ENCODE results near the gene PPIL1. TPM values are rescaled to one million over a fixed set of nuclear protein-coding genes. Genes with fewer than 3 reads are reported as not detected.

PPIL1 gene
- polyA plus RNA-seq, 3 donors = 2.0 to 7.6 (median 5.9) TPM

DNA sequence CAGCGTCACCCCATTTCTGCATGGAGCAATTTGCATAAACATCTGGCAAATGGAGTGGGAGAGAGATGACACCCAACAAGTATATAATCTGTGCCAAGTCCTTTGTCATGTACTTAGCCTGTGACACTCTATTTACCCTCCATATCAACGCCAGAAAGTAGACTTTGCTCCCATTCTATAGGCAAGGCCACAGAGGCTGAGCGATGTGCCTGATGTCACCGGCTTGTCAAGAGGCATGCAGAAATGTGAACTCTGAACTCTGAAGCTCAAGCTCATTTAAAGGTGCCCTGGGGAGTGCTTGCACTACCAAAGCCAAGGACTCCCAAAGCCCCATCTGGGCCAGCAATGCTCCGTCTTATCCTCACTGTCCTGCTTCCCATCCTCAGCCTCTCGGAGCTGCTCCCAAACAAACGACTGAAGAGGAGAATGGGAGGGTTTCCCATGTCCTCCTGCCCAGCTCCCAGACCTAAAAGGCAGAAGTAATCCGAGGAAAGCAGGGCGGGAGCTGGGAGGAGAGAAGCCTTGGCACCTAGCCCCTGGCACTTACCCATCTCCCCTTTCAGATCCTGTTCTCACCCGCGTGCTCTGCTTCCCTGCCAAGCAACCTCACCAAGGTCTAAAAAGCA, 44.6 kb downstream of the PPIL1 start:
- no peaks in the 10 kb centered on the region for H3K36me3 ChIP-seq (replicated peaks in 1 of 2; ENCODE audit: control insufficient read depth in 1 of 2, insufficient read depth in 2 of 2, low read length in 2 of 2)
- peaks cover 13 to 19% of the 10 kb centered on the region in 2 donors for H3K4me1 ChIP-seq (ENCODE audit: control insufficient read depth in 1 of 2, insufficient read depth in 2 of 2, low read length in 2 of 2)
- no peaks in the 10 kb centered on the region for H3K36me3 Mint-ChIP-seq

DNA sequence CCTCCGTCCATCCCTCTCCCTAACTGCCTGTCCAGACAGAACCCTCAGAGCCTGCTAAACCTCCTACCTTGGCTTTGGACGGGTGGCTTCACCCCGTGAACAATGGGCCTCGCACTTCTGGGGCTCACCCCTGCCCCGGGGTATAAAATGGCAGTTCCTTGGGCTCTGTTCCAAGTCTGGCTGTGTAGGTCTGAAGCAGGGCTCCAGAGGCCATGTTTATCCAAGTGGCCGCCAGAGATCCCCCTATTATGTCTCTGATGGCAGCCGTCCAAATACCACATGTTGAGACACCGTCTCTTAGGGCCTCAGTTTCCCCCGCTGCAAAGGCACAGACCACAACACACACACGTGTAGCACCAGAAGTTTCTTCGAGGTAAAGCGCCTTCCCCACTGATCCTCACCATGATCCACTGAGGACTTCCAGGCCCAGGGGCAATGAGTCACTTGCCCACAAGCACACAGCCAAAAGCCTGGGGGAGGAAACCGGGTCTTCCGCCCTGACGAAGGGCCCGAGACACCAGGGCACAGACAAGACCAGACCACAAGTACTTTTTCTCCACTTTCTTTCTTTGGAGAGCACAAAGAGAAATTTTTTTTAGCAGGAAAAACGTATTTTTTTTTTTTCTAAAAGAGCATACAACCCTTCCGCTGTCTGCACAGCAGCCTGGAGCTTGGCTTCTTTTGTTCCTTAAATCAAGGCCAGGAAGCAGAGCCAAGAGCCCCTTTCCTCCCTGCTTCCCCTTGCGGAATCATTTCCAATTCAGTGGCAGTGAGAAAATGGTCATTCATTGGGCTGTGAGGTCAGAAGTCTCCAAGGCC, 47.1 kb downstream of the PPIL1 start:
- Histone ChIP-seq H3K9me3 (replicated peaks in 1 of 2; ENCODE audit: control insufficient read depth in 1 of 2, insufficient read depth in 1 of 2, low read length in 2 of 2) (no peaks in the 10 kb centered on the region), H3K4me1 (ENCODE audit: control insufficient read depth in 1 of 2, insufficient read depth in 2 of 2, low read length in 2 of 2) (peaks cover 13 to 19% of the 10 kb centered on the region in 2 donors), H3K4me3 (replicated peaks in 1 of 3; ENCODE audit: low read depth in 2 of 3, low read length in 3 of 3) (peak overlapping the region in 1 of 3 experiments; percentile 58), H3K4me2 (replicated peaks; ENCODE audit: extremely low read depth, low read length, poor library complexity, severe bottlenecking) (peak overlapping the region; percentile 73), H3K27ac (ENCODE audit: low read depth in 1 of 2, low read length in 2 of 2) (peak overlapping the region in 1 of 2 donors; percentile 27), H3K79me2 (ENCODE audit: insufficient read depth, low read length) (no peaks in the 10 kb centered on the region), H3K36me3 (replicated peaks in 1 of 2; ENCODE audit: control insufficient read depth in 1 of 2, insufficient read depth in 2 of 2, low read length in 2 of 2) (no peaks in the 10 kb centered on the region), H3K27me3 (ENCODE audit: control insufficient read depth in 2 of 2, insufficient read depth in 2 of 2, low read length in 2 of 2) (no peaks in the 10 kb centered on the region), H4K20me1 (ENCODE audit: insufficient read depth, low read length) (no peaks in the 10 kb centered on the region), H3K9ac (ENCODE audit: insufficient read depth, low read length, poor library complexity, severe bottlenecking) (no peak overlapping the region), H2AFZ (ENCODE audit: insufficient read depth, low read depth, low read length, poor library complexity, severe bottlenecking) (peak overlapping the region; percentile 32)
- Mint-ChIP-seq H3K9me3 (peaks cover 0 to 2% (median 0%) of the 10 kb centered on the region in 7 donors), H3K4me3 (peak overlapping the region; percentile 71 to 90), H3K4me1 (peaks cover 14% of the 10 kb centered on the region), H3K27ac (peak overlapping the region; percentile 37 to 87 (median 74)), H3K36me3 (no peaks in the 10 kb centered on the region), H3K27me3 (ENCODE audit: low read depth in 3 of 3) (peaks cover 3 to 9% (median 4%) of the 10 kb centered on the region in 3 donors)
- intact Hi-C loops (cut with micrococcal nuclease) = no loop called here
- TF ChIP-seq, protein P1, sequence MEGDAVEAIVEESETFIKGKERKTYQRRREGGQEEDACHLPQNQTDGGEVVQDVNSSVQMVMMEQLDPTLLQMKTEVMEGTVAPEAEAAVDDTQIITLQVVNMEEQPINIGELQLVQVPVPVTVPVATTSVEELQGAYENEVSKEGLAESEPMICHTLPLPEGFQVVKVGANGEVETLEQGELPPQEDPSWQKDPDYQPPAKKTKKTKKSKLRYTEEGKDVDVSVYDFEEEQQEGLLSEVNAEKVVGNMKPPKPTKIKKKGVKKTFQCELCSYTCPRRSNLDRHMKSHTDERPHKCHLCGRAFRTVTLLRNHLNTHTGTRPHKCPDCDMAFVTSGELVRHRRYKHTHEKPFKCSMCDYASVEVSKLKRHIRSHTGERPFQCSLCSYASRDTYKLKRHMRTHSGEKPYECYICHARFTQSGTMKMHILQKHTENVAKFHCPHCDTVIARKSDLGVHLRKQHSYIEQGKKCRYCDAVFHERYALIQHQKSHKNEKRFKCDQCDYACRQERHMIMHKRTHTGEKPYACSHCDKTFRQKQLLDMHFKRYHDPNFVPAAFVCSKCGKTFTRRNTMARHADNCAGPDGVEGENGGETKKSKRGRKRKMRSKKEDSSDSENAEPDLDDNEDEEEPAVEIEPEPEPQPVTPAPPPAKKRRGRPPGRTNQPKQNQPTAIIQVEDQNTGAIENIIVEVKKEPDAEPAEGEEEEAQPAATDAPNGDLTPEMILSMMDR (IDR thresholded peaks at IDR 0.05) = no peak
- peak; percentile 67 to 79 (median 68) for DNase-seq
- 23% methylated on average over 12 of the region's 19 CpGs for WGBS (ENCODE audit: insufficient coverage)

More for the DNA sequence above, 44.6 kb downstream of the PPIL1 start:
- Histone ChIP-seq H3K27me3 (ENCODE audit: control insufficient read depth in 2 of 2, insufficient read depth in 2 of 2, low read length in 2 of 2) (no peaks in the 10 kb centered on the region), H4K20me1 (ENCODE audit: insufficient read depth, low read length) (no peaks in the 10 kb centered on the region), H3K27ac (ENCODE audit: low read depth in 1 of 2, low read length in 2 of 2) (no peak overlapping the region), H2AFZ (ENCODE audit: insufficient read depth, low read depth, low read length, poor library complexity, severe bottlenecking) (no peak overlapping the region), H3K79me2 (ENCODE audit: insufficient read depth, low read length) (no peaks in the 10 kb centered on the region), H3K9me3 (replicated peaks in 1 of 2; ENCODE audit: control insufficient read depth in 1 of 2, insufficient read depth in 1 of 2, low read length in 2 of 2) (no peaks in the 10 kb centered on the region), H3K9ac (ENCODE audit: insufficient read depth, low read length, poor library complexity, severe bottlenecking) (no peak overlapping the region), H3K4me3 (replicated peaks in 1 of 3; ENCODE audit: low read depth in 2 of 3, low read length in 3 of 3) (no peak overlapping the region), H3K4me2 (replicated peaks; ENCODE audit: extremely low read depth, low read length, poor library complexity, severe bottlenecking) (no peak overlapping the region)
- Mint-ChIP-seq H3K27me3 (ENCODE audit: low read depth in 3 of 3) (peaks cover 4 to 9% (median 5%) of the 10 kb centered on the region in 3 donors), H3K4me3 (no peak overlapping the region), H3K4me1 (peaks cover 14% of the 10 kb centered on the region), H3K27ac (no peak overlapping the region), H3K9me3 (peaks cover 0 to 5% (median 2%) of the 10 kb centered on the region in 7 donors)
- WGBS (ENCODE audit: insufficient coverage) = 95% methylated on average over 5 of the region's 11 CpGs
- TF ChIP-seq, protein P1 (IDR thresholded peaks at IDR 0.05) = no peak
- intact Hi-C loops (cut with micrococcal nuclease) = no loop called here
- no peak for DNase-seq
